Measurements from ENCODE around the gene KRT73.

KRT73 gene

GRCh38 chr12:52644078-52644415, 25.7 kb upstream of the KRT73 start:
- in situ Hi-C loops (cut with HindIII; ENCODE audit: low sequenced_read_pairs) = no loop called here
- no peak for DNase-seq (ENCODE audit: low read depth)
- no peak overlapping the region for H3K4me3 ChIP-seq (ENCODE audit: low read depth, low read length)
- TF ChIP-seq CTCF (IDR thresholded peaks at IDR 0.05; ENCODE audit: low read depth, low read length, missing control alignments) = no peak

GRCh38 chr12:52643233-52644077, 25.1 kb upstream of the KRT73 start:
- DNase-seq (ENCODE audit: low read depth) = no peak
- in situ Hi-C loops (cut with HindIII; ENCODE audit: low sequenced_read_pairs) = no loop called here
- no peak for TF ChIP-seq CTCF (IDR thresholded peaks at IDR 0.05; ENCODE audit: low read depth, low read length, missing control alignments)
- H3K4me3 ChIP-seq (ENCODE audit: low read depth, low read length) = no peak overlapping the region

GRCh38 chr12:52641468-52641867, 23.1 kb upstream of the KRT73 start:
- DNase-seq (ENCODE audit: low read depth) = no peak
- no peak overlapping the region for H3K4me3 ChIP-seq (ENCODE audit: low read depth, low read length)
- in situ Hi-C loops (cut with HindIII; ENCODE audit: low sequenced_read_pairs) = no loop called here
- no peak for TF ChIP-seq CTCF (IDR thresholded peaks at IDR 0.05; ENCODE audit: low read depth, low read length, missing control alignments)

- in situ Hi-C loops (cut with HindIII; ENCODE audit: low sequenced_read_pairs) = no loop called here
- no peak for DNase-seq (ENCODE audit: low read depth)
- no peak for TF ChIP-seq CTCF (IDR thresholded peaks at IDR 0.05; ENCODE audit: low read depth, low read length, missing control alignments)
- H3K4me3 ChIP-seq (ENCODE audit: low read depth, low read length) = no peak overlapping the region
Measured at GRCh38 chr12:52637299-52637698, 18.9 kb upstream of the KRT73 start.

GRCh38 chr12:52636592-52637258, 18.4 kb upstream of the KRT73 start:
- no peak for TF ChIP-seq CTCF (IDR thresholded peaks at IDR 0.05; ENCODE audit: low read depth, low read length, missing control alignments)
- H3K4me3 ChIP-seq (ENCODE audit: low read depth, low read length) = no peak overlapping the region
- in situ Hi-C loops (cut with HindIII; ENCODE audit: low sequenced_read_pairs) = no loop called here
- DNase-seq (ENCODE audit: low read depth) = no peak

- no peak for TF ChIP-seq CTCF (IDR thresholded peaks at IDR 0.05; ENCODE audit: low read depth, low read length, missing control alignments)
- in situ Hi-C loops (cut with HindIII; ENCODE audit: low sequenced_read_pairs) = no loop called here
- no peak for DNase-seq (ENCODE audit: low read depth)
- H3K4me3 ChIP-seq (ENCODE audit: low read depth, low read length) = no peak overlapping the region
Measured at GRCh38 chr12:52636189-52636588, 17.8 kb upstream of the KRT73 start.

All from astrocyte of the cerebellum (primary cell).